IPS DF 6.9 (cell line): Measurements from ENCODE around the gene CYTH4.

Source experiments
- DNase-seq: peaks from one replicate; pipeline ENCODE4 v3.0.0-alpha.2; 2013; ENCODE audit warnings: low read depth, low spot score
- H3K27ac ChIP-seq: one replicate; pipeline ENCODE4 v1.5.1; 2013; ENCODE audit warnings: low read length, control low read depth
- H3K27me3 ChIP-seq: 2 replicates; pipeline ENCODE4 v1.6.1; 2013; ENCODE audit warnings: mild to moderate bottlenecking, low read length; ENCODE audit not compliant: control insufficient read depth, insufficient read depth
- H3K36me3 ChIP-seq: 2 replicates; pipeline ENCODE4 v1.6.1; 2013; ENCODE audit warnings: low read length; ENCODE audit not compliant: control insufficient read depth, insufficient read depth
- H3K4me1 ChIP-seq: 2 replicates; pipeline ENCODE4 v1.6.1; 2013; ENCODE audit warnings: low read length; ENCODE audit not compliant: control insufficient read depth, insufficient read depth
- H3K4me3 ChIP-seq: 2 replicates; pipeline ENCODE4 v1.5.1; 2013; ENCODE audit warnings: mild to moderate bottlenecking, low read length
- H3K9me3 ChIP-seq: 2 replicates; pipeline ENCODE4 v1.6.1; 2013; ENCODE audit warnings: low read length, inconsistent platforms; ENCODE audit not compliant: control insufficient read depth, insufficient read depth
- WGBS: extraction: QIAGEN DNeasy Blood & Tissue Kit; methylation state at CpG from one replicate; pipeline ENCODE4 v1.1.7; 2013; ENCODE audit warnings: mixed read lengths, missing lambda C conversion rate; ENCODE audit not compliant: insufficient read length, insufficient coverage; 5-methylcytosine and 5-hydroxymethylcytosine counted together

Gene CYTH4

GRCh38 chr22:37281195-37281594 is 1.1 kb upstream of the CYTH4 start:
- Histone ChIP-seq H3K9me3 (no peaks in the 10 kb centered on the region), H3K4me1 (peaks cover 7% of the 10 kb centered on the region), H3K27me3 (no peaks in the 10 kb centered on the region), H3K4me3 (no peak overlapping the region), H3K27ac (no peak overlapping the region), H3K36me3 (no peaks in the 10 kb centered on the region)
- no CpG with 5 or more reads among the region's 7 CpGs for WGBS
- no peak for DNase-seq

- no peaks in the 10 kb centered on the region for H3K27me3 ChIP-seq
- peaks cover 7% of the 10 kb centered on the region for H3K4me1 ChIP-seq
- no CpG with 5 or more reads among the region's 12 CpGs for WGBS
- no peak overlapping the region for H3K4me3 ChIP-seq
- DNase-seq: no peak
- no peak overlapping the region for H3K27ac ChIP-seq
- no peaks in the 10 kb centered on the region for H3K36me3 ChIP-seq
- no peaks in the 10 kb centered on the region for H3K9me3 ChIP-seq
These were observed 493 bp upstream of the CYTH4 start for GRCh38 chr22:37281646-37282384.

GRCh38 chr22:37283393-37283937 is 1.2 kb downstream of the CYTH4 start:
- no peak overlapping the region for H3K27ac ChIP-seq
- DNase-seq: peak; percentile 33
- no peak overlapping the region for H3K4me3 ChIP-seq
- H3K9me3 ChIP-seq: no peaks in the 10 kb centered on the region
- H3K4me1 ChIP-seq: peaks cover 7% of the 10 kb centered on the region
- no peaks in the 10 kb centered on the region for H3K36me3 ChIP-seq
- H3K27me3 ChIP-seq: no peaks in the 10 kb centered on the region
- WGBS: no CpG with 5 or more reads among the region's 8 CpGs

- WGBS: no CpG with 5 or more reads among the region's 9 CpGs
- no peak overlapping the region for H3K4me3 ChIP-seq
These were observed 2.0 kb downstream of the CYTH4 start for GRCh38 chr22:37284126-37284804.

GRCh38 chr22:37284805-37285355 is 2.6 kb downstream of the CYTH4 start:
- no peak overlapping the region for H3K4me3 ChIP-seq
- H3K27ac ChIP-seq: no peak overlapping the region
- peaks cover 7% of the 10 kb centered on the region for H3K4me1 ChIP-seq
- 100% methylated on average over 1 of the region's 14 CpGs for WGBS
- DNase-seq: no peak
- H3K36me3 ChIP-seq: no peaks in the 10 kb centered on the region
- H3K27me3 ChIP-seq: no peaks in the 10 kb centered on the region
- H3K9me3 ChIP-seq: no peaks in the 10 kb centered on the region

More at GRCh38 chr22:37284126-37284804, 2.0 kb downstream of the CYTH4 start:
- no peaks in the 10 kb centered on the region for H3K9me3 ChIP-seq
- no peak for DNase-seq
- H3K4me1 ChIP-seq: peaks cover 7% of the 10 kb centered on the region
- no peaks in the 10 kb centered on the region for H3K36me3 ChIP-seq
- no peak overlapping the region for H3K27ac ChIP-seq
- H3K27me3 ChIP-seq: no peaks in the 10 kb centered on the region

GRCh38 chr22:37285937-37286336 is 3.6 kb downstream of the CYTH4 start:
- DNase-seq: no peak
- no peaks in the 10 kb centered on the region for H3K36me3 ChIP-seq
- H3K9me3 ChIP-seq: no peaks in the 10 kb centered on the region
- no peak overlapping the region for H3K4me3 ChIP-seq
- H3K4me1 ChIP-seq: peaks cover 7% of the 10 kb centered on the region
- no peak overlapping the region for H3K27ac ChIP-seq
- H3K27me3 ChIP-seq: no peaks in the 10 kb centered on the region
- WGBS: no CpG with 5 or more reads among the region's 10 CpGs

GRCh38 chr22:37287550-37287951 is 5.2 kb downstream of the CYTH4 start:
- no CpG with 5 or more reads among the region's 10 CpGs for WGBS

GRCh38 chr22:37288521-37288920 is 6.2 kb downstream of the CYTH4 start:
- no peaks in the 10 kb centered on the region for H3K36me3 ChIP-seq
- no CpG with 5 or more reads among the region's 7 CpGs for WGBS
- H3K27ac ChIP-seq: no peak overlapping the region

More at GRCh38 chr22:37287550-37287951, 5.2 kb downstream of the CYTH4 start:
- no peak overlapping the region for H3K4me3 ChIP-seq
- H3K4me1 ChIP-seq: peaks cover 7% of the 10 kb centered on the region
- DNase-seq: no peak
- H3K36me3 ChIP-seq: no peaks in the 10 kb centered on the region
- no peak overlapping the region for H3K27ac ChIP-seq
- H3K27me3 ChIP-seq: no peaks in the 10 kb centered on the region
- H3K9me3 ChIP-seq: no peaks in the 10 kb centered on the region

GRCh38 chr22:37289156-37289735 is 6.9 kb downstream of the CYTH4 start:
- Histone ChIP-seq H3K27ac (no peak overlapping the region), H3K4me3 (no peak overlapping the region), H3K9me3 (no peaks in the 10 kb centered on the region), H3K36me3 (no peaks in the 10 kb centered on the region), H3K27me3 (no peaks in the 10 kb centered on the region), H3K4me1 (peaks cover 5% of the 10 kb centered on the region)
- DNase-seq: no peak
- WGBS: no CpG with 5 or more reads among the region's 7 CpGs

More at GRCh38 chr22:37288521-37288920, 6.2 kb downstream of the CYTH4 start:
- Histone ChIP-seq H3K9me3 (no peaks in the 10 kb centered on the region), H3K4me1 (peaks cover 7% of the 10 kb centered on the region), H3K4me3 (no peak overlapping the region), H3K27me3 (no peaks in the 10 kb centered on the region)
- DNase-seq: no peak

- no peak overlapping the region for H3K27ac ChIP-seq
- no CpG with 5 or more reads among the region's 7 CpGs for WGBS
- H3K36me3 ChIP-seq: no peaks in the 10 kb centered on the region
- H3K4me1 ChIP-seq: peaks cover 3% of the 10 kb centered on the region; the same call in 1 of the 2 replicates
- no peak overlapping the region for H3K4me3 ChIP-seq
- H3K27me3 ChIP-seq: no peaks in the 10 kb centered on the region
- DNase-seq: no peak
- H3K9me3 ChIP-seq: no peaks in the 10 kb centered on the region
These were observed 8.4 kb downstream of the CYTH4 start for GRCh38 chr22:37290737-37291136.
